Measurements from ENCODE around the gene YDJC. TPM values are rescaled to one million over a fixed set of nuclear protein-coding genes. Genes with fewer than 3 reads are reported as not detected.
"Not testable (repeated sequence)": the region's sequence is repeated elsewhere in the genome, so short reads cannot be mapped to it uniquely, and the experiment has no call there.

YDJC gene
- total RNA-seq, 1 donor from 2014 or later: 51.4 TPM

- ATAC-seq (ENCODE audit: low read depth): no peak
- Mint-ChIP-seq H3K9me3 (no peaks in the 10 kb centered on the region), H3K4me3 (no peak overlapping the region), H3K27me3 (no peaks in the 10 kb centered on the region), H3K4me1 (peaks cover 70% of the 10 kb centered on the region), H3K36me3 (ENCODE audit: low read depth) (peaks cover 44% of the 10 kb centered on the region), H3K27ac (peak overlapping the region; percentile 14)
- ChIA-PET CTCF (no interaction called here), POLR2A (interaction anchor here (0.6 to 1.7 kb wide), 2 partner anchors 15 to 20 kb away, joined by 3 read pairs; no protein-coding TSS in a partner anchor)
- no peak for DNase-seq
- intact Hi-C loops (cut with micrococcal nuclease): loop anchor here (5.0 kb wide), 1 partner anchor 53 kb away; the partner anchor contains the start of gene SDF2L1
- TF ChIP-seq, protein P1, sequence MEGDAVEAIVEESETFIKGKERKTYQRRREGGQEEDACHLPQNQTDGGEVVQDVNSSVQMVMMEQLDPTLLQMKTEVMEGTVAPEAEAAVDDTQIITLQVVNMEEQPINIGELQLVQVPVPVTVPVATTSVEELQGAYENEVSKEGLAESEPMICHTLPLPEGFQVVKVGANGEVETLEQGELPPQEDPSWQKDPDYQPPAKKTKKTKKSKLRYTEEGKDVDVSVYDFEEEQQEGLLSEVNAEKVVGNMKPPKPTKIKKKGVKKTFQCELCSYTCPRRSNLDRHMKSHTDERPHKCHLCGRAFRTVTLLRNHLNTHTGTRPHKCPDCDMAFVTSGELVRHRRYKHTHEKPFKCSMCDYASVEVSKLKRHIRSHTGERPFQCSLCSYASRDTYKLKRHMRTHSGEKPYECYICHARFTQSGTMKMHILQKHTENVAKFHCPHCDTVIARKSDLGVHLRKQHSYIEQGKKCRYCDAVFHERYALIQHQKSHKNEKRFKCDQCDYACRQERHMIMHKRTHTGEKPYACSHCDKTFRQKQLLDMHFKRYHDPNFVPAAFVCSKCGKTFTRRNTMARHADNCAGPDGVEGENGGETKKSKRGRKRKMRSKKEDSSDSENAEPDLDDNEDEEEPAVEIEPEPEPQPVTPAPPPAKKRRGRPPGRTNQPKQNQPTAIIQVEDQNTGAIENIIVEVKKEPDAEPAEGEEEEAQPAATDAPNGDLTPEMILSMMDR (IDR thresholded peaks at IDR 0.05): no peak
Measured at GRCh38 chr22:21589396-21589795, 40.4 kb downstream of the YDJC start.

DNA sequence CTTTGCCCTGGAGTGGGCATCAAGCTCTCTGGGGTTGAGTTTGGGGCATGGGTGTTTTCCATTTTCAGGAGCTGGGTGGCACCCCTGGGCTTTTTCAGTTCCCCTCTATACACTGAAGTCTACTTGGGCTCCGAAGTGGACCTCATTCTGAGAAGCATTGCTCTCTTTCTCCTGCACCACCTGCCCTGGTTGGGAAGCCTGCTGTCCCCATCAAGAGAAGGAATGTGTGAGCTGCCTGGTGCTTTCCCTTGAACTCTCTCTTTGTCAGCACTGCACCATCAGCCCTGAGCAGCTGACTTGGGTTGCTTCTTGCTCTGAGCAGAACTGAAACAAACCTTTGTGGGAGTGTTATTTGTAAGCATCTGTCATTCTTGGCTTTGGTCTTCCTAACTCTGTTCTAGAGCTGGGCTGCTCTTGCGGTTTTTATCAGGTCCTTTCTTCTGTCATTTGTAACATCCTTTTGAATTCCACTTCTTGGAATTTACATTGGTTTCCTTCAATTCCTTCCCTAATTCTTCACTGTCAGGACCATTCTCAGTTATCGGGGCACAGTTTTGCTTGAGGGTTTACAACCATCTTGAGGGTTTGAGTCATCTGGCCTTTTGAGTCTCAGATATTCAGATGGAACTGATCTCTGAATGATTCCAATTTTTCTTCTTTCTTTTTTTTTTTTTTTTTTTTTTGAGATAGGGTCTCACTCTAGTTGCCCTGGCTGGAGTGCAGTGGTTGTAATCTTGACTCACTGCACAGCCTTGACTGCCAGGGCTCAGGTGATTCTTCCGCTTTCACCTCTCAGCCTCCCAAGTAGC, 41.8 kb downstream of the YDJC start:
- H3K4me3 Mint-ChIP-seq: peak overlapping the region; percentile 45
- peak overlapping the region; percentile 83 for H3K27ac Mint-ChIP-seq
- TF ChIP-seq, protein P1 (IDR thresholded peaks at IDR 0.05): no peak
- H3K36me3 Mint-ChIP-seq (ENCODE audit: low read depth): peaks cover 35% of the 10 kb centered on the region
- H3K27me3 Mint-ChIP-seq: no peaks in the 10 kb centered on the region
- H3K9me3 Mint-ChIP-seq: no peaks in the 10 kb centered on the region
- ATAC-seq (ENCODE audit: low read depth) (peak; percentile 88), DNase-seq (peak; percentile 27)
- intact Hi-C loops (cut with micrococcal nuclease): loop anchor here (1.0 to 5.0 kb wide), 3 partner anchors 20 to 54 kb away; partner anchors contain the start of gene SDF2L1
- POLR2A ChIA-PET: interaction anchor here (0.9 to 1.7 kb wide), 6 partner anchors 9 to 41 kb away, joined by 3 to 22 read pairs (median 4); partner anchors contain the start of gene YDJC
- peaks cover 66% of the 10 kb centered on the region for H3K4me1 Mint-ChIP-seq
- CTCF ChIA-PET: interaction anchor here (1.3 to 1.4 kb wide), 2 partner anchors 41 to 59 kb away, joined by 5 to 7 read pairs; no protein-coding TSS in a partner anchor

- ATAC-seq (ENCODE audit: low read depth): no peak
- Mint-ChIP-seq H3K4me3 (no peak overlapping the region), H3K27ac (peak overlapping the region; percentile 32), H3K9me3 (no peaks in the 10 kb centered on the region), H3K27me3 (no peaks in the 10 kb centered on the region), H3K36me3 (ENCODE audit: low read depth) (peaks cover 22% of the 10 kb centered on the region), H3K4me1 (peaks cover 57% of the 10 kb centered on the region)
- POLR2A ChIA-PET: interaction anchor here (0.6 kb wide), 1 partner anchor 44 kb away, joined by 5 read pairs; the partner anchor contains the start of gene YDJC
- TF ChIP-seq, protein P1 (IDR thresholded peaks at IDR 0.05): no peak
- no peak for DNase-seq
- intact Hi-C loops (cut with micrococcal nuclease): loop anchor here (5.0 kb wide), 1 partner anchor 57 kb away; the partner anchor contains the start of gene SDF2L1
- CTCF ChIA-PET: no interaction called here
Measured at GRCh38 chr22:21585389-21585788, 44.4 kb downstream of the YDJC start.

DNA sequence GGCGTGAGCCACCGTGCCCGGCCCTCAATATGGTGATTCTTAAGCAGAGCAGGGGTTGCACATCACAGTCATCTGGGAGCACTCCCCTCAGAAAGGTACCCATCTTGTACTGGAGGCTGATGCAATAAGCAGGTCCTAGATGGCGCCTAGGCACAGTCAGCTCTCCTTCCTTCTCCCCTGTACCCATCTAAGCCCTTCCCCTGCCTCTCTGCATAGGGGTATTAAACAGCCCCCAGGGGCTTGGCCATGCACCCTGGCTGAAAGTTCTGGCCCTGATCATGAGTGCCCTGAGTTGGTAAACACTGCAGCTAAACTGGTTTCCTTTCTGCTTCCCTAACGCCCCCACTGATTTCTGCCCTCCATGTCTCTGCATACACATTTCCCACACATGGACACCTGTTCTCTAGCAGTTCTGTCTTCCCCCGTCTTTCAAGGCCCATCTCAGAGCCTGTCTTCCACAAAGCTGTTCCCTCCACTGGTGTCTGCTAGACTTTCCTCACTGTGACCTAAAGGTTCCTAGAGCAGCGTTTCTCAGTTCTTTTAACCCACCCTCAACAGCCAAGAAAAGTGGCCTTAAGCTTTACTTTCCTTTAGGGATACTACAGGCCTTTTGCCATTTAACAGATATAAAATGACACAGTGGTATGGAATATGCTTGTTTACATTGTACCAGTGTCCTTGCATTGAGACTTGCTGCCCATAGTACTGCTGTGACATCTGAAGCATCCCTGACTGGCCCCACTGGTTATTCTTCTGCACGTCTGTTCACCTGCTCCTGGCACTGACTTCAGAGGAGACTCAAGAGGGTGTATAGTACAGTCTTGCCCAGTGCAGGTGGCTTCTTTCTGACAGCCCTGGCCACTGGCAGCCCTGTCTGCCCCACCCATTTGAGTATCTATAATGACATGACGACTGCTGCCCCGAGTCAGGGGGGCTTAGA, 46.8 kb downstream of the YDJC start:
- DNase-seq (no peak), ATAC-seq (ENCODE audit: low read depth) (no peak)
- CTCF ChIA-PET: interaction anchor here (0.8 kb wide), 1 partner anchor 64 kb away, joined by 3 read pairs; no protein-coding TSS in a partner anchor
- peaks cover 17% of the 10 kb centered on the region for H3K36me3 Mint-ChIP-seq (ENCODE audit: low read depth)
- TF ChIP-seq, protein P1 (IDR thresholded peaks at IDR 0.05): no peak
- peaks cover 52% of the 10 kb centered on the region for H3K4me1 Mint-ChIP-seq
- H3K4me3 Mint-ChIP-seq: no peak overlapping the region
- no peaks in the 10 kb centered on the region for H3K9me3 Mint-ChIP-seq
- H3K27me3 Mint-ChIP-seq: no peaks in the 10 kb centered on the region
- intact Hi-C loops (cut with micrococcal nuclease): no loop called here
- peak overlapping the region; percentile 74 for H3K27ac Mint-ChIP-seq
- POLR2A ChIA-PET: interaction anchor here (0.6 kb wide), 1 partner anchor 63 kb away, joined by 3 read pairs; no protein-coding TSS in a partner anchor

DNA sequence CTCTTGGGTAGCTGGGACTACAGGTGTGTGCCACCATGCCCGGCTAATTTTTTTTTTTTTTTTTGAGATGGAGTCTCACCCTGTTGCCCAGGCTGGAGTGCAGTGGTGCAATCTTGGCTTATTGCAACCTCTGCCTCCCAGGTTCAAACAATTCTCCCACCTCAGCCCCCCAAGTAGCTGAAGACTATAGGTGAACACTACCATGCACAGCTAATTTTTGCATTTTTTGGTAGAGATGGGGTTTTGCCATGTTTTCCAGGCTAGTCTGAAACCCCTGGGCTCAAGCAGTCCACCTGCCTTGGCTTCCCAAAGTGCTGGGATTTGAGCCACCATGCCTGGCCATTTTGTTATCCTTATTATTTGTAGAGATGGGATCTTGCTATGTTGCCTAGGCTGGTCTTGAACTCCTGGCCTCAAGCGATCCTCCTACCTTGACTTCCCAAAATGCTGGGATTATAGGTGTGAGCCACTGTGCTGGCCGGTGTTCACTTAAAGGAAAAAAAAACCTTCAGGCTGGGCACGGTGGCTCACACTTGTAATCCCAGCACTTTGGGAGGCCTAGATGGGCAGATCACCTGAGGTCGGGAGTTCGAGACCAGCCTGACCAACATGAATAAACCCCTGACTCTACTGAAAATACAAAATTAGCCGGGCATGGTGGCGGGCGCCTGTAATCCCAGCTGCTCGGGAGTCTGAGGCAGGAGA, 48.7 kb downstream of the YDJC start:
- H3K4me3 Mint-ChIP-seq; intact Hi-C loops (cut with micrococcal nuclease); H3K9me3 Mint-ChIP-seq; H3K27ac Mint-ChIP-seq; DNase-seq; CTCF ChIA-PET; ATAC-seq (ENCODE audit: low read depth); H3K27me3 Mint-ChIP-seq: not testable (repeated sequence)
- peaks cover 46% of the 10 kb centered on the region for H3K4me1 Mint-ChIP-seq
- H3K36me3 Mint-ChIP-seq (ENCODE audit: low read depth): peaks cover 19% of the 10 kb centered on the region
- POLR2A ChIA-PET: interaction anchor here (1.0 kb wide), 1 partner anchor 61 kb away, joined by 3 read pairs; the partner anchor contains the start of gene SDF2L1

GRCh38 chr22:21580623-21581007, 49.2 kb downstream of the YDJC start:
- peaks cover 47% of the 10 kb centered on the region for H3K4me1 Mint-ChIP-seq
- H3K27ac Mint-ChIP-seq; intact Hi-C loops (cut with micrococcal nuclease); CTCF ChIA-PET; H3K9me3 Mint-ChIP-seq; H3K4me3 Mint-ChIP-seq; H3K27me3 Mint-ChIP-seq; DNase-seq; ATAC-seq (ENCODE audit: low read depth): not testable (repeated sequence)
- POLR2A ChIA-PET: interaction anchor here (1.0 kb wide), 1 partner anchor 61 kb away, joined by 3 read pairs; the partner anchor contains the start of gene SDF2L1
- peaks cover 18% of the 10 kb centered on the region for H3K36me3 Mint-ChIP-seq (ENCODE audit: low read depth)

Measured in activated B cell treated with CpG ODN at 0.5 μM for 24 hours (primary cell).